Type B pancreatic cell (in vitro differentiated cells): ENCODE data around the gene RETREG2. TPM values are rescaled to one million over a fixed set of nuclear protein-coding genes. Genes with fewer than 3 reads are reported as not detected.

Experiments used
- DNase-seq: peaks from one replicate; pipeline ENCODE4 v3.0.0; 2021; ENCODE audit warnings: mixed read lengths; ENCODE audit not compliant: unreplicated experiment; ENCODE audit errors: extremely low spot score
- H3K27ac Mint-ChIP-seq: 2 replicates; pipeline ENCODE4 v1.8.0; 2021; ENCODE audit warnings: mild to moderate bottlenecking, mixed read lengths
- H3K27me3 Mint-ChIP-seq: 2 replicates; pipeline ENCODE4 v1.8.0; 2021; ENCODE audit warnings: mixed read lengths
- H3K36me3 Mint-ChIP-seq: 2 replicates; pipeline ENCODE4 v1.8.0; 2021; ENCODE audit warnings: mixed read lengths
- H3K4me1 Mint-ChIP-seq: one replicate; pipeline ENCODE4 v1.8.0; 2021; ENCODE audit warnings: mixed read lengths; ENCODE audit not compliant: unreplicated experiment
- H3K4me3 Mint-ChIP-seq: 2 replicates; pipeline ENCODE4 v1.8.0; 2021; ENCODE audit warnings: mild to moderate bottlenecking, mixed read lengths
- H3K9me3 Mint-ChIP-seq: 2 replicates; pipeline ENCODE4 v1.8.0; 2021; ENCODE audit warnings: mixed read lengths
- CTCF ChIP-seq: fragments of 200-600 bp; sonication (generic); conservative IDR thresholded peaks from 2 replicates; pipeline ENCODE4 v1.5.0; 2021; ENCODE audit warnings: antibody characterized with exemption, mild to moderate bottlenecking
- total RNA-seq: library from RNA; stranded (reverse); gene quantifications from 2 replicates; pipeline ENCODE4 v1.2.1, GENCODE V29; 2021; ENCODE audit warnings: low replicate concordance

Gene RETREG2
- total RNA-seq, 1 donor from 2014 or later: 88.7 TPM

GRCh38 chr2:219169930-219170654, 8.0 kb upstream of the RETREG2 start, which contains the start of gene SLC23A3:
SLC23A3 (minus strand) TSS chr2:219170029; CDS start chr2:219169984, 45 bp downstream.
- Mint-ChIP-seq H3K27me3 (no peaks in the 10 kb centered on the region), H3K4me3 (no peak within 1 kb of the TSS), H3K4me1 (no peaks in the 10 kb centered on the region), H3K36me3 (peaks cover 10% of the 10 kb centered on the region), H3K9me3 (no peaks in the 10 kb centered on the region), H3K27ac (no peak within 1 kb of the TSS)
- no peak for DNase-seq
- TF ChIP-seq CTCF: no peak

GRCh38 chr2:219171231-219171651, 6.8 kb upstream of the RETREG2 start:
- DNase-seq: no peak
- H3K36me3 Mint-ChIP-seq: peaks cover 10% of the 10 kb centered on the region
- H3K4me3 Mint-ChIP-seq: no peak overlapping the region
- no peaks in the 10 kb centered on the region for H3K4me1 Mint-ChIP-seq
- peak overlapping the region; percentile 41 for H3K27ac Mint-ChIP-seq
- no peaks in the 10 kb centered on the region for H3K27me3 Mint-ChIP-seq
- peak; percentile 79 for TF ChIP-seq CTCF
- H3K9me3 Mint-ChIP-seq: no peaks in the 10 kb centered on the region

GRCh38 chr2:219172231-219173154, 5.6 kb upstream of the RETREG2 start:
- Mint-ChIP-seq H3K27me3 (no peaks in the 10 kb centered on the region), H3K27ac (no peak overlapping the region), H3K4me3 (no peak overlapping the region), H3K36me3 (peaks cover 10% of the 10 kb centered on the region), H3K9me3 (no peaks in the 10 kb centered on the region), H3K4me1 (peaks cover 5% of the 10 kb centered on the region)
- no peak for TF ChIP-seq CTCF
- no peak for DNase-seq

GRCh38 chr2:219173176-219173575, 4.9 kb upstream of the RETREG2 start:
- H3K4me3 Mint-ChIP-seq: no peak overlapping the region
- H3K27me3 Mint-ChIP-seq: no peaks in the 10 kb centered on the region
- no peak for TF ChIP-seq CTCF
- H3K9me3 Mint-ChIP-seq: no peaks in the 10 kb centered on the region
- H3K4me1 Mint-ChIP-seq: peaks cover 7% of the 10 kb centered on the region
- peaks cover 10% of the 10 kb centered on the region for H3K36me3 Mint-ChIP-seq
- H3K27ac Mint-ChIP-seq: no peak overlapping the region
- no peak for DNase-seq

GRCh38 chr2:219174146-219174545, 3.9 kb upstream of the RETREG2 start:
- TF ChIP-seq CTCF: no peak
- peak overlapping the region; percentile 65 for H3K4me3 Mint-ChIP-seq
- H3K9me3 Mint-ChIP-seq: no peaks in the 10 kb centered on the region
- H3K4me1 Mint-ChIP-seq: peaks cover 11% of the 10 kb centered on the region
- DNase-seq: no peak
- peaks cover 10% of the 10 kb centered on the region for H3K36me3 Mint-ChIP-seq
- no peaks in the 10 kb centered on the region for H3K27me3 Mint-ChIP-seq
- peak overlapping the region; percentile 14 for H3K27ac Mint-ChIP-seq
